CD14-positive monocyte (primary cell): ENCODE data around the gene STOML2. TPM values are rescaled to one million over a fixed set of nuclear protein-coding genes. Genes with fewer than 3 reads are reported as not detected.

Source experiments
- DNase-seq, 3 donors: peaks; one replicate each; pipeline ENCODE4 v3.0.0-alpha.2; 2011 to 2022
- H2AFZ ChIP-seq: 2 replicates; pipeline ENCODE4 v1.6.0; 2012; ENCODE audit warnings: mild to moderate bottlenecking, low read depth, low read length, inconsistent platforms; ENCODE audit not compliant: insufficient read depth, poor library complexity, severe bottlenecking
- H3K27ac ChIP-seq, 2 donors: 1 replicate in 1 of 2; 2 replicates in 1 of 2; pipeline ENCODE4 v1.5.1; 2012 to 2013; ENCODE audit warnings: low read length in 2 of 2, control low read depth in 1 of 2, inconsistent platforms in 1 of 2, low read depth in 1 of 2, mild to moderate bottlenecking in 1 of 2
- H3K27me3 ChIP-seq, 2 donors: one replicate each; pipeline versions ENCODE4 v1.6.0 to v1.6.1; 2011 to 2013; ENCODE audit warnings: low read length in 2 of 2; ENCODE audit not compliant: control insufficient read depth in 2 of 2, insufficient read depth in 2 of 2
- H3K36me3 ChIP-seq, 2 donors: replicated peaks in 1 of 2; 1 replicate in 1 of 2; 2 replicates in 1 of 2; pipeline versions ENCODE4 v1.5.1 to v1.6.1; 2012 to 2013; ENCODE audit warnings: low read length in 2 of 2, control low read depth in 1 of 2, inconsistent platforms in 1 of 2, mild to moderate bottlenecking in 1 of 2; ENCODE audit not compliant: insufficient read depth in 2 of 2, control insufficient read depth in 1 of 2
- H3K4me1 ChIP-seq, 2 donors: 1 replicate in 1 of 2; 2 replicates in 1 of 2; pipeline versions ENCODE4 v1.5.1 to v1.6.1; 2012 to 2013; ENCODE audit warnings: low read length in 2 of 2, control low read depth in 1 of 2, inconsistent platforms in 1 of 2, mild to moderate bottlenecking in 1 of 2, moderate library complexity in 1 of 2; ENCODE audit not compliant: insufficient read depth in 2 of 2, control insufficient read depth in 1 of 2
- H3K4me2 ChIP-seq: replicated peaks from 2 replicates; pipeline ENCODE3; 2012; ENCODE audit warnings: low read length, moderate library complexity, mild to moderate bottlenecking; ENCODE audit not compliant: poor library complexity, severe bottlenecking; ENCODE audit errors: extremely low read depth
- H3K4me3 ChIP-seq, 3 experiments: fragments of 200-600 bp in 1 of 3; sonication (generic) in 1 of 3; replicated peaks in 1 of 3; 1 replicate in 2 of 3; 2 replicates in 1 of 3; pipeline ENCODE4 v1.5.1; 2011 to 2013; ENCODE audit warnings: low read length in 3 of 3, mild to moderate bottlenecking in 3 of 3, control low read depth in 2 of 3, low read depth in 2 of 3, inconsistent platforms in 1 of 3, moderate library complexity in 1 of 3
- H3K79me2 ChIP-seq: 2 replicates; pipeline ENCODE4 v1.6.0; 2012; ENCODE audit warnings: mild to moderate bottlenecking, control low read depth, inconsistent platforms, low read length, moderate library complexity; ENCODE audit not compliant: insufficient read depth
- H3K9ac ChIP-seq: 2 replicates; pipeline ENCODE4 v1.6.0; 2017; ENCODE audit warnings: low read length, mild to moderate bottlenecking; ENCODE audit not compliant: insufficient read depth, poor library complexity, severe bottlenecking
- H3K9me3 ChIP-seq, 2 donors: replicated peaks in 1 of 2; 1 replicate in 1 of 2; 2 replicates in 1 of 2; pipeline versions ENCODE4 v1.5.1 to v1.6.1; 2012 to 2013; ENCODE audit warnings: low read length in 2 of 2, control low read depth in 1 of 2; ENCODE audit not compliant: control insufficient read depth in 1 of 2, insufficient read depth in 1 of 2
- H4K20me1 ChIP-seq: 2 replicates; pipeline ENCODE4 v1.6.0; 2012; ENCODE audit warnings: mild to moderate bottlenecking, low read length, control low read depth, moderate library complexity; ENCODE audit not compliant: insufficient read depth
- H3K27ac Mint-ChIP-seq, 7 donors: one replicate each; pipeline ENCODE4 v1.8.0; 2020; ENCODE audit warnings: mild to moderate bottlenecking in 7 of 7, mixed read lengths in 7 of 7, moderate library complexity in 6 of 7, inconsistent platforms in 2 of 7
- H3K27me3 Mint-ChIP-seq, 3 donors: one replicate each; pipeline ENCODE4 v1.8.0; 2021 to 2022; ENCODE audit warnings: low read depth in 3 of 3, mild to moderate bottlenecking in 3 of 3, mixed read lengths in 3 of 3, moderate library complexity in 3 of 3, inconsistent platforms in 1 of 3
- H3K36me3 Mint-ChIP-seq, 2 donors: one replicate each; pipeline ENCODE4 v1.8.0; 2020; ENCODE audit warnings: mixed read lengths in 2 of 2, inconsistent platforms in 1 of 2, mild to moderate bottlenecking in 1 of 2
- H3K4me1 Mint-ChIP-seq: one replicate; pipeline ENCODE4 v1.8.0; 2020; ENCODE audit warnings: mild to moderate bottlenecking, mixed read lengths
- H3K4me3 Mint-ChIP-seq, 2 donors: one replicate each; pipeline ENCODE4 v1.8.0; 2020; ENCODE audit warnings: mild to moderate bottlenecking in 2 of 2, mixed read lengths in 2 of 2, moderate library complexity in 1 of 2
- H3K9me3 Mint-ChIP-seq, 7 donors: one replicate each; pipeline ENCODE4 v1.8.0; 2020 to 2022; ENCODE audit warnings: mixed read lengths in 7 of 7, mild to moderate bottlenecking in 6 of 7, moderate library complexity in 6 of 7, inconsistent platforms in 2 of 7
- CTCF ChIP-seq: fragments of 200-600 bp; IDR thresholded peaks from one replicate; pipeline ENCODE4 v1.8.0; 2022; ENCODE audit warnings: antibody characterized with exemption, mild to moderate bottlenecking
- WGBS: methylation state at CpG from one replicate; pipeline ENCODE4 v1.1.5; 2013; ENCODE audit warnings: missing lambda C conversion rate; ENCODE audit not compliant: insufficient coverage; 5-methylcytosine and 5-hydroxymethylcytosine counted together
- intact Hi-C, 2 donors: fragments of 100-400 bp; cut with micrococcal nuclease; formaldehyde crosslinking; loops; one replicate each; pipeline versions ENCODE4 v1.15.0 to v1.15.1; 2023
- polyA plus RNA-seq, 3 donors: library from polyadenylated mRNA; depleted of rRNA in 1 of 3; unstranded in 2 of 3; stranded (reverse) in 1 of 3; fragments of 300-500 nt in 2 of 3; fragments of >200 nt in 1 of 3; fragmentation: Illumina TruSeq in 2 of 3; gene quantifications; 1 replicate in 2 of 3; 2 replicates in 1 of 3; pipeline ENCODE4 v1.2.3, GENCODE V29; 2012 to 2021

STOML2 gene
- polyA plus RNA-seq, 3 donors = 45.5 to 62.0 (median 50.3) TPM

GRCh38 chr9:35103660-35104191 lies 795 bp upstream of the STOML2 start:
- Histone ChIP-seq H4K20me1 (peaks cover 55% of the 10 kb centered on the region), H3K4me3 (peak overlapping the region in 2 of 3 experiments; percentile 78 to 88), H3K9me3 (no peaks in the 10 kb centered on the region), H3K4me2 (peak overlapping the region; percentile 82), H3K9ac (peak overlapping the region; percentile 66), H2AFZ (no peak overlapping the region), H3K79me2 (peaks cover 23% of the 10 kb centered on the region), H3K27me3 (no peaks in the 10 kb centered on the region), H3K4me1 (peaks cover 17 to 28% of the 10 kb centered on the region in 2 donors), H3K27ac (peak overlapping the region; percentile 74 to 86), H3K36me3 (peaks cover 64 to 76% of the 10 kb centered on the region in 2 donors)
- peak overlapping the region; percentile 96 to 99 (median 98) for H3K27ac Mint-ChIP-seq
- DNase-seq = no peak
- no peak for TF ChIP-seq CTCF
- 29% methylated on average over 1 of the region's 5 CpGs for WGBS
- H3K4me1 Mint-ChIP-seq = peaks cover 24% of the 10 kb centered on the region
- peak overlapping the region; percentile 92 to 96 for H3K4me3 Mint-ChIP-seq
- H3K36me3 Mint-ChIP-seq = peaks cover 57 to 72% of the 10 kb centered on the region in 2 donors
- H3K9me3 Mint-ChIP-seq = no peaks in the 10 kb centered on the region
- intact Hi-C loops = no loop called here
- peaks cover 0 to 3% (median 0%) of the 10 kb centered on the region in 3 donors for H3K27me3 Mint-ChIP-seq

DNA sequence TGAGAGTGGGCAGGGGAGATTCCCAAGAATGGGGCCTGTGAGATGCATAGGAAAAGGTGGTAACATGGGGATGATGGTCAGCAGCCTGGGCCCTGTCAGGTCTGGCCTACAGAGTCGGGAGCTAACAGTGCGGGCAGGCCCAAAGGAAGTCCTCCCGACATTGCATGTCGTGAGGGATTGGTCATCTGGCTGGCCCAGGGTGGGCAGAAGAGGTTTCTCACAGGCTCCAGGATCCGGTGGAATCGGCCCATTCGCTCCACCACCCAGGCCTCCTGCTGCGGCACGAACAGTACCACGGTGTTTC lies 514 bp downstream of the STOML2 start:
- peak overlapping the region; percentile 74 to 86 for H3K27ac ChIP-seq
- H3K4me1 ChIP-seq = peaks cover 17 to 28% of the 10 kb centered on the region in 2 donors
- H3K4me3 Mint-ChIP-seq = peak overlapping the region; percentile 92 to 96
- H3K36me3 ChIP-seq = peaks cover 51 to 63% of the 10 kb centered on the region in 2 donors
- peaks cover 24% of the 10 kb centered on the region for H3K4me1 Mint-ChIP-seq
- H3K27me3 Mint-ChIP-seq = peaks cover 0 to 3% (median 0%) of the 10 kb centered on the region in 3 donors
- intact Hi-C loops = no loop called here
- DNase-seq = no peak
- peak overlapping the region; percentile 91 for H2AFZ ChIP-seq
- no peaks in the 10 kb centered on the region for H3K9me3 ChIP-seq
- H3K27ac Mint-ChIP-seq = peak overlapping the region; percentile 96 to 99 (median 98)
- peaks cover 42% of the 10 kb centered on the region for H4K20me1 ChIP-seq
- peak overlapping the region; percentile 71 to 88 (median 78) for H3K4me3 ChIP-seq
- no peaks in the 10 kb centered on the region for H3K9me3 Mint-ChIP-seq
- peaks cover 13% of the 10 kb centered on the region for H3K79me2 ChIP-seq
- TF ChIP-seq CTCF = no peak
- peaks cover 50 to 59% of the 10 kb centered on the region in 2 donors for H3K36me3 Mint-ChIP-seq
- WGBS = 7% methylated on average over 8 of the region's 10 CpGs
- peak overlapping the region; percentile 82 for H3K4me2 ChIP-seq
- no peaks in the 10 kb centered on the region for H3K27me3 ChIP-seq
- H3K9ac ChIP-seq = peak overlapping the region; percentile 66
